SK-N-SH treated with all-trans-retinoic acid at 6 μM for 48 hours (cell line): ENCODE results near the gene PDCD5.

Experiments
- ARNTL ChIP-seq: fragments of 450-650 bp; formaldehyde crosslinking; IDR thresholded peaks from 2 replicates; pipeline ENCODE4 v1.5.0; 2020; ENCODE audit warnings: low read depth, mild to moderate bottlenecking, moderate library complexity, borderline replicate concordance
- CSDC2 ChIP-seq: fragments of 250-450 bp; sonication (Bioruptor Pico); IDR thresholded peaks from 2 replicates; pipeline ENCODE4 v1.5.0; 2020; ENCODE audit warnings: mild to moderate bottlenecking, moderate library complexity
- GLIS3 ChIP-seq: fragments of 250-450 bp; sonication (Bioruptor Pico); IDR thresholded peaks from 2 replicates; pipeline ENCODE4 v1.5.0; 2020; ENCODE audit warnings: mild to moderate bottlenecking, moderate library complexity
- PPARA ChIP-seq: fragments of 250-450 bp; sonication (Bioruptor Pico); IDR thresholded peaks from 2 replicates; pipeline ENCODE4 v1.5.0; 2020; ENCODE audit warnings: mild to moderate bottlenecking, borderline replicate concordance
- RARB ChIP-seq: fragments of 250-450 bp; sonication (Bioruptor Pico); IDR thresholded peaks from 2 replicates; pipeline ENCODE4 v1.8.0; 2021; ENCODE audit warnings: mild to moderate bottlenecking, moderate library complexity
- TCF4 ChIP-seq: fragments of 250-450 bp; sonication (Bioruptor Pico); IDR thresholded peaks from 2 replicates; pipeline ENCODE4 v1.8.0; 2021; ENCODE audit warnings: mild to moderate bottlenecking, moderate library complexity, borderline replicate concordance
- ZC3H10 ChIP-seq: fragments of 250-450 bp; sonication (Bioruptor Pico); IDR thresholded peaks from 2 replicates; pipeline ENCODE4 v1.5.1; 2021; ENCODE audit warnings: mild to moderate bottlenecking, moderate library complexity
- ZFP3 ChIP-seq: fragments of 250-450 bp; sonication (Bioruptor Pico); IDR thresholded peaks from 2 replicates; pipeline ENCODE4 v1.5.0; 2020; ENCODE audit warnings: mild to moderate bottlenecking, moderate library complexity
- ZFP30 ChIP-seq: fragments of 450-650 bp; formaldehyde crosslinking; IDR thresholded peaks from 2 replicates; pipeline ENCODE4 v1.5.0; 2022; ENCODE audit warnings: mild to moderate bottlenecking, moderate library complexity
- ZNF565 ChIP-seq: fragments of 450-650 bp; formaldehyde crosslinking; conservative IDR thresholded peaks from 2 replicates; pipeline ENCODE4 v1.5.0; 2020; ENCODE audit warnings: low read depth, mild to moderate bottlenecking, moderate library complexity
- TF ChIP-seq, protein P1 (sequence below): fragments of 250-450 bp; sonication (Bioruptor Pico); IDR thresholded peaks from 2 replicates; pipeline ENCODE4 v1.8.0; 2021; ENCODE audit warnings: low read depth, mild to moderate bottlenecking, moderate library complexity, borderline replicate concordance
- TF ChIP-seq, protein P2 (sequence below): fragments of 250-450 bp; sonication (Bioruptor Pico); IDR thresholded peaks from 2 replicates; pipeline ENCODE4 v1.8.0; 2020; ENCODE audit warnings: mild to moderate bottlenecking, moderate library complexity, borderline replicate concordance

DNA sequence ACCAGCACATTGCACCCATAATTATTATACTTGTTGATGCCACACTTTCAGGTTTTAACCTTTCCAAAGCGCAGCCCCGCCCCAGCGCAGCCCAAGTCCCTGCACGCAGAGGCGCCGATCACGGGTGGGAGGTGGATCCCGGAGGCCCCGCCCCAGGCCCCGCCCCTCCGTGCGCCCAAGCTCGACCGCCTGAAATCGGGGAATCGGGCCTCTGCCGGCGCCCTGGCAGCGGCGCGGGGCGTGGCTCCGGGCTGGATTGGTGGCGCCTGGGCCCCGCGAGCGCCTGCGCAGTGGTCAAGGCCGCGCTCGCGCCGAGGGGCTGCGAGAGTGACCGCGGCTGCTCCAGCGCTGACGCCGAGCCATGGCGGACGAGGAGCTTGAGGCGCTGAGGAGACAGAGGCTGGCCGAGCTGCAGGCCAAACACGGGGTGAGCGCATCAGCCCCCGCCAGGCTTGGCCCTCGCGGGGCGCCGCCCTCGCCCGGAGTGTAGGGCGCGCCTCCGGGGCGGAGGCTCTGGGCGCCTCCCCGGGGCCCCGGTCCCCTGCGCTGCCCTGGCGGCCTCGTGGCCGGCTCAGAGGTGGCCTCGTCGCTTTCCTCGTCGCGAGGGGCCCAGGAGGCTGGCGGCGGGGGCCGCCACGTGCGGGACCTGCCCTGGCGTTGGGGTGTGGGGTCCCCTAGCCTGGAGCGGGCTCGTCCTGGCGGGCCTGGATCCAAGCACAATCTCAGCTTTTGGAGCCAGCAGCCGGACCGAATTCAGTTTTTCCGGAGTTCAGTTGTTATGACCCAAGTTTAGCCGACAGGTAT is at the start of gene PDCD5:
- TF ChIP-seq PPARA (CRISPR knock-in tag) (no peak), ZFP30 (CRISPR knock-in tag) (no peak), RARB (CRISPR knock-in tag) (no peak), ZNF565 (CRISPR knock-in tag) (no peak), ARNTL (no peak), ZC3H10 (CRISPR knock-in tag) (no peak), GLIS3 (CRISPR knock-in tag) (no peak), TCF4 (CRISPR knock-in tag) (no peak), ZFP3 (CRISPR knock-in tag) (no peak), CSDC2 (no peak)
- TF ChIP-seq, protein P1, sequence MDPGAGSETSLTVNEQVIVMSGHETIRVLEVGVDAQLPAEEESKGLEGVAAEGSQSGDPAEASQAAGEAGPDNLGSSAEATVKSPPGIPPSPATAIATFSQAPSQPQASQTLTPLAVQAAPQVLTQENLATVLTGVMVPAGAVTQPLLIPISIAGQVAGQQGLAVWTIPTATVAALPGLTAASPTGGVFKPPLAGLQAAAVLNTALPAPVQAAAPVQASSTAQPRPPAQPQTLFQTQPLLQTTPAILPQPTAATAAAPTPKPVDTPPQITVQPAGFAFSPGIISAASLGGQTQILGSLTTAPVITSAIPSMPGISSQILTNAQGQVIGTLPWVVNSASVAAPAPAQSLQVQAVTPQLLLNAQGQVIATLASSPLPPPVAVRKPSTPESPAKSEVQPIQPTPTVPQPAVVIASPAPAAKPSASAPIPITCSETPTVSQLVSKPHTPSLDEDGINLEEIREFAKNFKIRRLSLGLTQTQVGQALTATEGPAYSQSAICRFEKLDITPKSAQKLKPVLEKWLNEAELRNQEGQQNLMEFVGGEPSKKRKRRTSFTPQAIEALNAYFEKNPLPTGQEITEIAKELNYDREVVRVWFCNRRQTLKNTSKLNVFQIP (CRISPR knock-in tag): no peak
- TF ChIP-seq, protein P2, sequence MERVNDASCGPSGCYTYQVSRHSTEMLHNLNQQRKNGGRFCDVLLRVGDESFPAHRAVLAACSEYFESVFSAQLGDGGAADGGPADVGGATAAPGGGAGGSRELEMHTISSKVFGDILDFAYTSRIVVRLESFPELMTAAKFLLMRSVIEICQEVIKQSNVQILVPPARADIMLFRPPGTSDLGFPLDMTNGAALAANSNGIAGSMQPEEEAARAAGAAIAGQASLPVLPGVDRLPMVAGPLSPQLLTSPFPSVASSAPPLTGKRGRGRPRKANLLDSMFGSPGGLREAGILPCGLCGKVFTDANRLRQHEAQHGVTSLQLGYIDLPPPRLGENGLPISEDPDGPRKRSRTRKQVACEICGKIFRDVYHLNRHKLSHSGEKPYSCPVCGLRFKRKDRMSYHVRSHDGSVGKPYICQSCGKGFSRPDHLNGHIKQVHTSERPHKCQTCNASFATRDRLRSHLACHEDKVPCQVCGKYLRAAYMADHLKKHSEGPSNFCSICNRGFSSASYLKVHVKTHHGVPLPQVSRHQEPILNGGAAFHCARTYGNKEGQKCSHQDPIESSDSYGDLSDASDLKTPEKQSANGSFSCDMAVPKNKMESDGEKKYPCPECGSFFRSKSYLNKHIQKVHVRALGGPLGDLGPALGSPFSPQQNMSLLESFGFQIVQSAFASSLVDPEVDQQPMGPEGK (CRISPR knock-in tag): no peak
